ENCODE measurements around the gene CRYBG1.

The CRYBG1 gene

DNA sequence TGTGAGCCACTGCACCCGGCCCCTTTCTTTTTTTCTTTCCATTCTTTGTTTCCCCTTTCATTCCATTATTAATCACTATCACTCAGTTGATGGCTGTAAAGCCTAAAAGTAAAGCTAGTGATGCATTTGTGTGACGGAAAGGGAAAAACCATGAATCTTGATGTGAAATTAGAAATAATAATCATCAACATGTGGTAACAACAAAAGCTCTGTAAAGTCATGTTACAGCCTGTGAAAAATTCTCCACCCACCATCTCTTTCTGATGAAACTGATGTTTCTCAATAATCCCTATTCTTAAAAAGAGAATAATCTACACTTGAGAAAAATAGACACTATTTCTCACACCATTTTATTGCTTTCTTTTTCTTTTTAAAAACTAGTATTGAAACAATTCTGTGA is 80.0 kb downstream of the CRYBG1 start:
- TF ChIP-seq, protein P1, sequence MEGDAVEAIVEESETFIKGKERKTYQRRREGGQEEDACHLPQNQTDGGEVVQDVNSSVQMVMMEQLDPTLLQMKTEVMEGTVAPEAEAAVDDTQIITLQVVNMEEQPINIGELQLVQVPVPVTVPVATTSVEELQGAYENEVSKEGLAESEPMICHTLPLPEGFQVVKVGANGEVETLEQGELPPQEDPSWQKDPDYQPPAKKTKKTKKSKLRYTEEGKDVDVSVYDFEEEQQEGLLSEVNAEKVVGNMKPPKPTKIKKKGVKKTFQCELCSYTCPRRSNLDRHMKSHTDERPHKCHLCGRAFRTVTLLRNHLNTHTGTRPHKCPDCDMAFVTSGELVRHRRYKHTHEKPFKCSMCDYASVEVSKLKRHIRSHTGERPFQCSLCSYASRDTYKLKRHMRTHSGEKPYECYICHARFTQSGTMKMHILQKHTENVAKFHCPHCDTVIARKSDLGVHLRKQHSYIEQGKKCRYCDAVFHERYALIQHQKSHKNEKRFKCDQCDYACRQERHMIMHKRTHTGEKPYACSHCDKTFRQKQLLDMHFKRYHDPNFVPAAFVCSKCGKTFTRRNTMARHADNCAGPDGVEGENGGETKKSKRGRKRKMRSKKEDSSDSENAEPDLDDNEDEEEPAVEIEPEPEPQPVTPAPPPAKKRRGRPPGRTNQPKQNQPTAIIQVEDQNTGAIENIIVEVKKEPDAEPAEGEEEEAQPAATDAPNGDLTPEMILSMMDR (IDR thresholded peaks at IDR 0.05; ENCODE audit: extremely low read depth, missing control alignments): no peak

DNA sequence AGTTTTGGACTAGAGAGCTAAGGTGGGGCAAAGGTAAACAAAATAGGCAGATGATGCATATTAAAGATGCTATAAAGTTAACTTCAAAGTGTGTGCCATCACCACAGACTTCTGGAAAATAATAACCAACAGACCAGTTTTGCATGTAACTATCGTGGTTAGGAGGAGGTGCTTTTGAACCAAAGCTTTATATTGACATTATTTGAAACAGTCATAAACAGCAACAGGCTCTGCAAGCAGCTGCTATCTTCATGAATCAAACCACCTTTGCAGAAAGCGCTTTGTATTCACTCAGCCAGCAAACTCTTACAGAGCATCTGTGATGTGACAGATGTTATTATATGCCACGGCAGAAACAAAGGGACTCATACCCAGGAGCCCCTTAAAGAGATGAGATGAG is 81.9 kb downstream of the CRYBG1 start:
- DNase-seq (ENCODE audit: low spot score): no peak
- TF ChIP-seq, protein P1 (IDR thresholded peaks at IDR 0.05; ENCODE audit: extremely low read depth, missing control alignments): no peak

More for the DNA sequence above, 80.0 kb downstream of the CRYBG1 start:
- no peak for DNase-seq (ENCODE audit: low spot score)

DNA sequence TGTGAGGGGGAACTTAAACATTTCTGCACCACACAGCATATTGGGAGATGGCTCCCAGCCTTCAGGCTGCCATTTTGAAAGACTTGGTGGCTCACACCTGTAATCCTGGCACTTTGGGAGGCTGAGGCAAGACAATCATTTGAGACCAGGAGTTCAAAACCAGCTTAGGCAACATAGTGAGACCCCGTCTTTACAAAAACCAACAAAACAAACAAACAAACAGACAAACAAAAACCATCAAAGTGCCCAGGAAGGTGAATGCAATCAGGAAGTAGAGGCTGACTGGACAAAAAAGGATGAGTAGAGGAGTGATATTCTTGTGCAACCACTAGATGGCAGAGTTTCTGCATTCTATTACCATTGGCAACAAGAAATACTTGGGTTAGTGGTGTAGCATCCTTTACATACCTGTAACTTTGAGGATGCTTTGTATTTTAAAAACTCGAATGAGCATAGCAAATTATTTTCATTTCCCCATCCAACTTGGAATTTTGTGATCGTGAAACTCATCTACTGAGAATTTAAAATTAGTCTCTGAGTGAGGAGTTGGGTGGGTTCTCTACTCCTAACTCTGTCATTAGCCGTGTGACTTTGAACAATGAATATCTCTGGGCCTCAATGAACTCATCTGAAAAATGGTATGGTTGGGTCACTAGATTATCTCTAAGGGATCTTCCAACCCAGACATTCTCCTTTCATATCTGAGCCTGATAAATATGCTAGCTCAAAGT is 84.4 kb downstream of the CRYBG1 start:
- TF ChIP-seq, protein P1 (IDR thresholded peaks at IDR 0.05; ENCODE audit: extremely low read depth, missing control alignments): peak; percentile 38
- peak; percentile 77 for DNase-seq (ENCODE audit: low spot score)

DNA sequence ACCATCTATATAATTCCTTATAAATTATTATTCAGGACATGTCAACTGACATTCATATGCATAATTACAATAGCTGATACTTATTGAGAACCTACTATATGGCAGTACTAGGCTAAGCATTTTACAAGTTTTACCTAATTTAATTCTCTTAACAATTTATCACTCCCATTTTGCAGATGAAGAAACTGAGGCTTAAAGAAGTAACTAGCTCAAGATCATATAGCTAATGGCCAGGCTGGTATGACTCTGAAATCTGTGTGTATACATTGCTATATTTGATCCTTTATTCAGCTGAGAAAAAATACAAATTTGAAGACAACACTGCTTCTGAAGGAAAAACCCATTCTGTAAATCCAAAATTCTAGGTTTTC is 85.0 kb downstream of the CRYBG1 start:
- DNase-seq (ENCODE audit: low spot score): no peak
- TF ChIP-seq, protein P1 (IDR thresholded peaks at IDR 0.05; ENCODE audit: extremely low read depth, missing control alignments): no peak

DNA sequence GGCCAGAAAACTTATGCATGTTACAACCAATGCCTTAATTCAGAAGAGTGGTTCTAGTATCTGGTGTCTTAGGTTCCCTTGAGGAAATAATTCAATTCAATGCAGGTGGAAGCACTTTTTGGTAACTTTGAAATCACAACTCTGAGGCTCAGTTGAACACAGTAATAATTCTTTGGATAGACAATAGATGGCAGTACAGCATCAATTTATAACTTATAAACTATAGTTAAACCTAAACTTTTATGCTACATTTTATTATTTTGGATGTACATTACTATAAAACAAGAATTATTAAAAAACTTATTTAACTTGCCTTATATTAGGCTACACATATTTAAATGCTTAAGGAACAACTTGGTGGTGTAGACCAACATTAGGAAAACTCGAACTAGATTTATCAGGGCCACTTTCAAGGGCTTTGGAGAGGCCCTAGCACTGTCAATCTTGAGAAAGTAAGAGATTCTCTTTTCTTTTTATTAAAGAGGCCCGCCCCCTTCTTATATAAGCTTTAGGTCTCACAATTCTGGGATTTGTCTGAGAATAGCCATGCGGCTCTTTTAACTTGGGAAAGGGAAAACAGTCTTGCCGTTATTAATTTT is 85.9 kb downstream of the CRYBG1 start:
- DNase-seq (ENCODE audit: low spot score): peak; percentile 27
- TF ChIP-seq, protein P1 (IDR thresholded peaks at IDR 0.05; ENCODE audit: extremely low read depth, missing control alignments): peak; percentile 13

DNA sequence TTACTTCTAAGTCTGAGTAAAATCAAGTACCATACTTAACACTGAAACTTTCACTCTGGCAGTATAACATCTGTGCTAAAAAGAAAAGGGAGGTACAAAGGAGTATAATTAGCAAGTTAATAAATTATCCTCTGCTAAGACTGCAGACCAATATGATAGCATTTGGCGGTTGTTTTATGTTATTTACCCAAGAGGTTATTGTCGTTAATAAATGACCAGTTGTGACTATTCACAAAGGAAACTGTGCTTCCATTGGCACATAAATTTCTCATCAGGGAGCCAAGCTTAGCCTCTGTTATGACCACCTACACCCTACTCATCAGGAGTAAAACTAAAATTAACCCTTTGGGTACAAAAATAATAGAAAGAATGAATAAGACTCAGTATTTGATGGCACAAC is 86.5 kb downstream of the CRYBG1 start:
- DNase-seq (ENCODE audit: low spot score): no peak
- TF ChIP-seq, protein P1 (IDR thresholded peaks at IDR 0.05; ENCODE audit: extremely low read depth, missing control alignments): no peak

DNA sequence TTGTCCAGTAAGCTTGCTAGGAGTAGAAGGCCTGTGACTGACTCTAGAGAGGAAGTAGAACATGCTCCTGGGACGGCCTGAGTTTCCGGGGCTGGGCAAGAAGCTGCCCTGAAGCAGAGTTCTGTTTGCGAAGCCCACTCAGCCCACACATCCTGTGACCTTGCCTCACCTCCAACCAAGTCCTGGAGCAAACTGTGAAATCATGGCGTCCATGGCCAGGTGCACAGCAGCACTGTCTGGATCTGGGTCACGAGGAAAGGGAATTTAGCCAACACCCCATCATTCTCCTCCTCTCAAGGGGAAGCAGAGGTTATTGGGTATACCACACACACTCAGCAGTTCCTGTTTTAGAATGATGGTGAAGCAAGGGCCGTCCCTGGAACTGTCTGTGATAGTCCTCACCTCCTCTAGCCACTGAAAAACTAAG is 87.5 kb downstream of the CRYBG1 start:
- TF ChIP-seq, protein P1 (IDR thresholded peaks at IDR 0.05; ENCODE audit: extremely low read depth, missing control alignments): no peak
- peak; percentile 41 for DNase-seq (ENCODE audit: low spot score)

All from GM20000 (cell line).